ENCODE results near the gene ABLIM2. TPM values are rescaled to one million over a fixed set of nuclear protein-coding genes. Genes with fewer than 3 reads are reported as not detected.

The ABLIM2 gene
- polyA plus RNA-seq, 2 of the 4 experiments (the other 2 are of a cell fraction) = 0.21 to 0.40 TPM

- Histone ChIP-seq H3K4me2 (no peak overlapping the region), H3K9me3 (peaks cover 19% of the 10 kb centered on the region), H3K4me1 (peaks cover 16% of the 10 kb centered on the region; the same call in 2 of the 3 replicates), H3K27ac (no peak overlapping the region; a peak in 1 of 6 replicates), H3K4me3 (no peak overlapping the region)
- no peak for ATAC-seq
- POLR2A ChIA-PET = no interaction called here
- CTCF ChIA-PET = no interaction called here
- DNase-seq (ENCODE audit: low read depth in 1 of 2, low spot score in 1 of 2) = no peak
- 10% methylated on average over 2 of the region's 12 CpGs for WGBS (ENCODE audit: missing lambda C conversion rate)
- TF ChIP-seq HOXA7 (CRISPR knock-in tag; IDR thresholded peaks at IDR 0.05) (no peak), RAD21 (conservative IDR thresholded peaks at IDR 0.05 in 1 of 2, IDR thresholded peaks at IDR 0.05 in 1 of 2) (no peak), CBX8 (IDR thresholded peaks at IDR 0.05) (no peak), FOXS1 (CRISPR knock-in tag; IDR thresholded peaks at IDR 0.05) (no peak), HDAC2 (IDR thresholded peaks at IDR 0.05) (no peak), POLR2A (IDR thresholded peaks at IDR 0.05; ENCODE audit: low read length) (no peak), MAX (IDR thresholded peaks at IDR 0.05) (no peak), FOSB (CRISPR knock-in tag; IDR thresholded peaks at IDR 0.05) (no peak)
- no peak for FAIRE-seq
Observed at GRCh38 chr4:8096690-8097061, 61.9 kb downstream of the ABLIM2 start.

- CTCF ChIA-PET = interaction anchor here (1.2 kb wide), 1 partner anchor 109 kb away, joined by 3 read pairs; no protein-coding TSS in a partner anchor
- Histone ChIP-seq H3K4me3 (no peak overlapping the region), H3K4me1 (peaks cover 10% of the 10 kb centered on the region; the same call in 2 of the 3 replicates), H3K27ac (no peak overlapping the region; a peak in 1 of 6 replicates), H3K9me3 (peaks cover 19% of the 10 kb centered on the region), H3K4me2 (no peak overlapping the region)
- 62% methylated on average over 21 of the region's 21 CpGs for WGBS (ENCODE audit: missing lambda C conversion rate)
- POLR2A ChIA-PET = no interaction called here
- TF ChIP-seq CBX2 (IDR thresholded peaks at IDR 0.05; ENCODE audit: borderline replicate concordance, low read depth) = no peak
- no peak for TF ChIP-seq ZC3H11A (IDR thresholded peaks at IDR 0.05)
- TF ChIP-seq BHLHE40 (IDR thresholded peaks at IDR 0.05; ENCODE audit: low read depth, low read length) = no peak
- TF ChIP-seq HMGXB4 (CRISPR knock-in tag; IDR thresholded peaks at IDR 0.05; ENCODE audit: borderline replicate concordance) = no peak
- no peak for TF ChIP-seq BCL3 (IDR thresholded peaks at IDR 0.05)
- no peak for TF ChIP-seq MAZ (IDR thresholded peaks at IDR 0.05; ENCODE audit: borderline replicate concordance, low read depth, low read length)
- TF ChIP-seq JUNB (IDR thresholded peaks at IDR 0.05) = no peak
- TF ChIP-seq CHD2 (IDR thresholded peaks at IDR 0.05; ENCODE audit: low read length, partially characterized antibody) = no peak
- no peak for TF ChIP-seq SREBF2 (IDR thresholded peaks at IDR 0.05)
- TF ChIP-seq NFE2L2 (conservative IDR thresholded peaks at IDR 0.05; ENCODE audit: low read length) = no peak
- no peak for TF ChIP-seq FOSB (CRISPR knock-in tag; IDR thresholded peaks at IDR 0.05)
- TF ChIP-seq ZFP36 (IDR thresholded peaks at IDR 0.05; ENCODE audit: borderline replicate concordance, partially characterized antibody) = no peak
- TF ChIP-seq TP53 (CRISPR knock-in tag; IDR thresholded peaks at IDR 0.05) = no peak
- no peak for TF ChIP-seq TFCP2L1 (CRISPR knock-in tag; IDR thresholded peaks at IDR 0.05)
- no peak for TF ChIP-seq FOXS1 (CRISPR knock-in tag; IDR thresholded peaks at IDR 0.05)
- TF ChIP-seq CHD4 (IDR thresholded peaks at IDR 0.05; ENCODE audit: borderline replicate concordance) = no peak
- TF ChIP-seq POLR2AphosphoS2 (conservative IDR thresholded peaks at IDR 0.05; ENCODE audit: low read length) = no peak
- TF ChIP-seq NR3C1 (IDR thresholded peaks at IDR 0.05) = no peak
- no peak for DNase-seq (ENCODE audit: low read depth in 1 of 2, low spot score in 1 of 2)
- FAIRE-seq = no peak
- no peak for ATAC-seq
Observed at GRCh38 chr4:8095956-8096689, 62.5 kb downstream of the ABLIM2 start.
